Adrenal gland (tissue), 5 donors: ENCODE measurements around the gene GSK3A.

Experiments
- POLR2A ChIP-seq, 2 donors: fragments of 450-650 bp; IDR thresholded peaks; one replicate each; pipeline ENCODE4 v1.6.1; 2017; ENCODE audit warnings: antibody characterized with exemption in 2 of 2, mild to moderate bottlenecking in 2 of 2, moderate library complexity in 1 of 2
- TF ChIP-seq, protein P1 (sequence below), 6 experiments: fragments of 450-650 bp in 4 of 6; fragments of 200-600 bp in 2 of 6; sonication (generic) in 1 of 6; IDR thresholded peaks; 1 replicate in 5 of 6; 2 replicates in 1 of 6; pipeline versions ENCODE4 v1.5.1 to v1.8.0; 2016 to 2021; ENCODE audit warnings: antibody characterized with exemption in 6 of 6, mild to moderate bottlenecking in 2 of 6, moderate library complexity in 1 of 6
- donor health status: DM: no; HTN: no; CAD: no.

DNA sequence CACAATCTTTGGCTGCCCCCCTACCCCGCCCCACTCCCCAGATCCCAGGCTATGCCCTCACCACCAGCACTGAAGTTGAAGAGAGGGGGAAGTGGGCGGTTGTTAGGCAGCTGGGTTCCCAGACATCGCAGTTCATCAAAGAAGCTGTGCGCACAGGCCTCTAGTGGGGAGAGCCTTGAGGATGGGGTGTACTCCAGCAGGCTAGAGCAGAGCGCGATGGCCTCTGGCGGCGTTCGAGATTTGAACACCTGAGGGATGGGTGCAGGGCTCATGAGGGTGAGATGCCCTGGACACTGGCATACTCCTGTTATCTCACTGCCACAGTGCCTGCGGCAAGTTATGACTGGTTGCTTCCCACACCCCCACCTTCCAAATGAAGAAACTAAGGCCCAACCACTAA lies 10.0 kb downstream of the GSK3A start:
- TF ChIP-seq, protein P1, sequence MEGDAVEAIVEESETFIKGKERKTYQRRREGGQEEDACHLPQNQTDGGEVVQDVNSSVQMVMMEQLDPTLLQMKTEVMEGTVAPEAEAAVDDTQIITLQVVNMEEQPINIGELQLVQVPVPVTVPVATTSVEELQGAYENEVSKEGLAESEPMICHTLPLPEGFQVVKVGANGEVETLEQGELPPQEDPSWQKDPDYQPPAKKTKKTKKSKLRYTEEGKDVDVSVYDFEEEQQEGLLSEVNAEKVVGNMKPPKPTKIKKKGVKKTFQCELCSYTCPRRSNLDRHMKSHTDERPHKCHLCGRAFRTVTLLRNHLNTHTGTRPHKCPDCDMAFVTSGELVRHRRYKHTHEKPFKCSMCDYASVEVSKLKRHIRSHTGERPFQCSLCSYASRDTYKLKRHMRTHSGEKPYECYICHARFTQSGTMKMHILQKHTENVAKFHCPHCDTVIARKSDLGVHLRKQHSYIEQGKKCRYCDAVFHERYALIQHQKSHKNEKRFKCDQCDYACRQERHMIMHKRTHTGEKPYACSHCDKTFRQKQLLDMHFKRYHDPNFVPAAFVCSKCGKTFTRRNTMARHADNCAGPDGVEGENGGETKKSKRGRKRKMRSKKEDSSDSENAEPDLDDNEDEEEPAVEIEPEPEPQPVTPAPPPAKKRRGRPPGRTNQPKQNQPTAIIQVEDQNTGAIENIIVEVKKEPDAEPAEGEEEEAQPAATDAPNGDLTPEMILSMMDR (IDR thresholded peaks at IDR 0.05) = no peak
- no peak for TF ChIP-seq POLR2A (IDR thresholded peaks at IDR 0.05)
